Measurements from ENCODE around the gene SUGP2.

SUGP2 gene

GRCh38 chr19:19032420-19033175 lies 719 bp downstream of the SUGP2 start:
- Histone ChIP-seq H3F3A (ENCODE audit: insufficient read depth) (no peaks in the 10 kb centered on the region), H2AFZ (ENCODE audit: low read depth, low read length, severe bottlenecking) (no peak overlapping the region), H3K9me3 (ENCODE audit: insufficient read depth, low read length) (no peaks in the 10 kb centered on the region), H3K9ac (ENCODE audit: low read length) (peak overlapping the region; percentile 81), H3K4me3 (ENCODE audit: insufficient read depth, low read length, poor library complexity, severe bottlenecking) (peak overlapping the region; percentile 62), H3K4me2 (ENCODE audit: low read depth, low read length, poor library complexity, severe bottlenecking) (peak overlapping the region; percentile 76), H3K27ac (ENCODE audit: low read depth, low read length) (peak overlapping the region; percentile 81), H3K79me2 (ENCODE audit: insufficient read depth, low read length) (peaks cover 81% of the 10 kb centered on the region), H3K9me2 (replicated peaks; ENCODE audit: insufficient read depth, low read length) (no peaks in the 10 kb centered on the region), H4K20me1 (ENCODE audit: low read depth, low read length) (no peaks in the 10 kb centered on the region), H3K27me3 (ENCODE audit: low read length) (no peaks in the 10 kb centered on the region), H3K36me3 (ENCODE audit: low read length) (peaks cover 9% of the 10 kb centered on the region)
- TF ChIP-seq EZH2phosphoT487 (conservative IDR thresholded peaks at IDR 0.05; ENCODE audit: low read length) = no peak
- TF ChIP-seq, protein P1, sequence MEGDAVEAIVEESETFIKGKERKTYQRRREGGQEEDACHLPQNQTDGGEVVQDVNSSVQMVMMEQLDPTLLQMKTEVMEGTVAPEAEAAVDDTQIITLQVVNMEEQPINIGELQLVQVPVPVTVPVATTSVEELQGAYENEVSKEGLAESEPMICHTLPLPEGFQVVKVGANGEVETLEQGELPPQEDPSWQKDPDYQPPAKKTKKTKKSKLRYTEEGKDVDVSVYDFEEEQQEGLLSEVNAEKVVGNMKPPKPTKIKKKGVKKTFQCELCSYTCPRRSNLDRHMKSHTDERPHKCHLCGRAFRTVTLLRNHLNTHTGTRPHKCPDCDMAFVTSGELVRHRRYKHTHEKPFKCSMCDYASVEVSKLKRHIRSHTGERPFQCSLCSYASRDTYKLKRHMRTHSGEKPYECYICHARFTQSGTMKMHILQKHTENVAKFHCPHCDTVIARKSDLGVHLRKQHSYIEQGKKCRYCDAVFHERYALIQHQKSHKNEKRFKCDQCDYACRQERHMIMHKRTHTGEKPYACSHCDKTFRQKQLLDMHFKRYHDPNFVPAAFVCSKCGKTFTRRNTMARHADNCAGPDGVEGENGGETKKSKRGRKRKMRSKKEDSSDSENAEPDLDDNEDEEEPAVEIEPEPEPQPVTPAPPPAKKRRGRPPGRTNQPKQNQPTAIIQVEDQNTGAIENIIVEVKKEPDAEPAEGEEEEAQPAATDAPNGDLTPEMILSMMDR (IDR thresholded peaks at IDR 0.05; ENCODE audit: insufficient read depth, low read length, poor library complexity, severe bottlenecking) = no peak

GRCh38 chr19:19031891-19032290 lies 1.4 kb downstream of the SUGP2 start:
- Histone ChIP-seq H3K79me2 (ENCODE audit: insufficient read depth, low read length) (peaks cover 79% of the 10 kb centered on the region), H3K9me2 (replicated peaks; ENCODE audit: insufficient read depth, low read length) (no peaks in the 10 kb centered on the region), H3K27me3 (ENCODE audit: low read length) (no peaks in the 10 kb centered on the region), H3K9me3 (ENCODE audit: insufficient read depth, low read length) (no peaks in the 10 kb centered on the region), H3F3A (ENCODE audit: insufficient read depth) (no peaks in the 10 kb centered on the region), H3K4me3 (ENCODE audit: insufficient read depth, low read length, poor library complexity, severe bottlenecking) (peak overlapping the region; percentile 62), H3K27ac (ENCODE audit: low read depth, low read length) (no peak overlapping the region), H2AFZ (ENCODE audit: low read depth, low read length, severe bottlenecking) (no peak overlapping the region), H3K9ac (ENCODE audit: low read length) (peak overlapping the region; percentile 81), H3K36me3 (ENCODE audit: low read length) (peaks cover 14% of the 10 kb centered on the region; the same call in 1 of the 2 replicates), H3K4me2 (ENCODE audit: low read depth, low read length, poor library complexity, severe bottlenecking) (peak overlapping the region; percentile 76), H4K20me1 (ENCODE audit: low read depth, low read length) (no peaks in the 10 kb centered on the region)
- no peak for TF ChIP-seq EZH2phosphoT487 (conservative IDR thresholded peaks at IDR 0.05; ENCODE audit: low read length)
- TF ChIP-seq, protein P1 (IDR thresholded peaks at IDR 0.05; ENCODE audit: insufficient read depth, low read length, poor library complexity, severe bottlenecking) = no peak

DNA sequence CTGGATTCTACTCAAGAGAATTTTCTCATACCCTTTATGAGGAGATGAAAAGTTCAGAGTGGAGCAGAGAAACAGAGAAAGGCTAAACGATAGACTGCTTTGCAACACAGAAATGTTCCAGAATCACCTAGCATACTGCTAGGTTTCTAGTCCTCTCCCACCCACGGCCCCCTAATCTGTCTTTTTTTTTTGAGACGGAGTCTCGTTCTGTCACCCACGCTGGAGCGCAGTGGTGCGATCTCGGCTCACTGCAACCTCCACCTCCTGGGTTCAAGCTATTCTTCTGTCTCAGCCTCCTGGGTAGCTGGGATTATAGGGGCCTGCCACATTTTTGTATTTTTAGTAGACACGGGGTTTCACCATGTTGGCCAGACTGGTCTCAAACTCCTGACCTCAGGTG lies 4.8 kb downstream of the SUGP2 start:
- Histone ChIP-seq H2AFZ (ENCODE audit: low read depth, low read length, severe bottlenecking) (no peak overlapping the region), H3K27me3 (ENCODE audit: low read length) (no peaks in the 10 kb centered on the region), H3K79me2 (ENCODE audit: insufficient read depth, low read length) (peaks cover 83% of the 10 kb centered on the region), H3K9me3 (ENCODE audit: insufficient read depth, low read length) (no peaks in the 10 kb centered on the region), H3K27ac (ENCODE audit: low read depth, low read length) (no peak overlapping the region), H3K4me2 (ENCODE audit: low read depth, low read length, poor library complexity, severe bottlenecking) (no peak overlapping the region), H3K36me3 (ENCODE audit: low read length) (peaks cover 22% of the 10 kb centered on the region; the same call in 1 of the 2 replicates), H3K9ac (ENCODE audit: low read length) (no peak overlapping the region), H4K20me1 (ENCODE audit: low read depth, low read length) (0 out of 2 replicates have a peak, but pooled peaks cover 12% of the 10 kb centered on the region), H3F3A (ENCODE audit: insufficient read depth) (no peaks in the 10 kb centered on the region), H3K9me2 (replicated peaks; ENCODE audit: insufficient read depth, low read length) (no peaks in the 10 kb centered on the region), H3K4me3 (ENCODE audit: insufficient read depth, low read length, poor library complexity, severe bottlenecking) (no peak overlapping the region)
- no peak for TF ChIP-seq EZH2phosphoT487 (conservative IDR thresholded peaks at IDR 0.05; ENCODE audit: low read length)
- TF ChIP-seq, protein P1 (IDR thresholded peaks at IDR 0.05; ENCODE audit: insufficient read depth, low read length, poor library complexity, severe bottlenecking) = no peak

Data from SU-DHL-6 (cell line).